B cell (primary cell): Measurements from ENCODE around the gene EXOC6B. TPM values are rescaled to one million over a fixed set of nuclear protein-coding genes. Genes with fewer than 3 reads are reported as not detected.

Experiments used
- ATAC-seq: fragments of 200-7000 bp; cut with Tn5 transposase; one replicate; pipeline ENCODE4 v1.10.0; 2021; ENCODE audit warnings: low read depth, mild to moderate bottlenecking, moderate number of reproducible peaks, moderate library complexity
- CTCF ChIA-PET: fragments of 350-600 bp; sonication (Branson Sonifier 250); formaldehyde crosslinking; loops from one replicate; lab custom pipeline; 2021; ENCODE audit warnings: antibody characterized with exemption, inconsistent platforms; lab: Charles Lee
- POLR2A ChIA-PET: fragments of 350-600 bp; sonication (Branson Sonifier 250); formaldehyde crosslinking; loops from one replicate; lab custom pipeline; 2021; ENCODE audit warnings: antibody characterized with exemption; lab: Charles Lee
- DNase-seq: peaks from one replicate; pipeline ENCODE4 v3.0.0; 2013
- H2AFZ ChIP-seq: 2 replicates; pipeline ENCODE4 v1.6.1; 2012; ENCODE audit warnings: mild to moderate bottlenecking, low read depth, low read length; ENCODE audit not compliant: insufficient read depth, poor library complexity, severe bottlenecking
- H3K27ac ChIP-seq, 2 donors: 1 replicate in 1 of 2; 2 replicates in 1 of 2; pipeline ENCODE4 v1.5.1; 2012 to 2013; ENCODE audit warnings: low read length in 2 of 2, mild to moderate bottlenecking in 2 of 2, moderate library complexity in 1 of 2
- H3K27me3 ChIP-seq, 4 experiments: fragments of 200-600 bp in 1 of 4; sonication (generic) in 1 of 4; replicated peaks in 1 of 4; 1 replicate in 2 of 4; 2 replicates in 2 of 4; pipeline versions ENCODE4 v1.6.1 to v1.7.0; 2013 to 2016; ENCODE audit warnings: low read length in 3 of 4, mild to moderate bottlenecking in 2 of 4, mixed read lengths in 1 of 4, moderate library complexity in 1 of 4; ENCODE audit not compliant: insufficient read depth in 4 of 4, control insufficient read depth in 3 of 4; ENCODE audit errors: control extremely low read depth in 1 of 4
- H3K36me3 ChIP-seq, 2 experiments: replicated peaks in 1 of 2; 1 replicate in 1 of 2; 2 replicates in 1 of 2; pipeline versions ENCODE4 v1.6.1 to v1.7.1; 2013; ENCODE audit warnings: low read length in 1 of 2; ENCODE audit not compliant: insufficient read depth in 2 of 2, control insufficient read depth in 1 of 2; ENCODE audit errors: control extremely low read depth in 1 of 2, extremely low read depth in 1 of 2
- H3K4me1 ChIP-seq, 2 donors: fragments of 200-600 bp in 1 of 2; sonication (generic) in 1 of 2; 1 replicate in 1 of 2; 2 replicates in 1 of 2; pipeline versions ENCODE4 v1.5.1 to v1.6.1; 2013 to 2017; ENCODE audit warnings: low read length in 2 of 2; ENCODE audit not compliant: control insufficient read depth in 2 of 2, insufficient read depth in 2 of 2
- H3K4me2 ChIP-seq: replicated peaks from 2 replicates; pipeline ENCODE3; 2012; ENCODE audit warnings: mild to moderate bottlenecking, low read depth, low read length; ENCODE audit not compliant: poor library complexity, severe bottlenecking
- H3K4me3 ChIP-seq, 5 experiments: fragments of 200-600 bp in 1 of 5; sonication (generic) in 1 of 5; 1 replicate in 3 of 5; 2 replicates in 2 of 5; pipeline versions ENCODE4 v1.5.1 to v1.7.0; 2011 to 2016; ENCODE audit warnings: low read length in 4 of 5, mild to moderate bottlenecking in 4 of 5, low read depth in 2 of 5, control low read depth in 1 of 5, moderate library complexity in 1 of 5; ENCODE audit not compliant: insufficient read depth in 1 of 5; ENCODE audit errors: control extremely low read depth in 1 of 5, extremely low read depth in 1 of 5
- H3K79me2 ChIP-seq: fragments of 200-600 bp; sonication (generic); one replicate; pipeline ENCODE4 v1.6.0; 2016; ENCODE audit warnings: low read length; ENCODE audit not compliant: control insufficient read depth, insufficient read depth
- H3K9ac ChIP-seq: fragments of 200-600 bp; sonication (generic); 2 replicates; pipeline ENCODE4 v1.6.1; 2017; ENCODE audit warnings: mild to moderate bottlenecking, low read length, moderate library complexity
- H3K9me3 ChIP-seq, 3 donors: one replicate each; pipeline versions ENCODE4 v1.6.1 to v1.7.1; 2013; ENCODE audit warnings: low read length in 2 of 3; ENCODE audit not compliant: control insufficient read depth in 2 of 3, insufficient read depth in 1 of 3; ENCODE audit errors: control extremely low read depth in 1 of 3
- H4K20me1 ChIP-seq: 2 replicates; pipeline ENCODE4 v1.6.0; 2012; ENCODE audit warnings: mild to moderate bottlenecking, low read length; ENCODE audit not compliant: insufficient read depth, control insufficient read depth, poor library complexity, severe bottlenecking
- H3K27ac Mint-ChIP-seq: one replicate; pipeline ENCODE4 v1.8.0; 2021; ENCODE audit warnings: mixed read lengths
- H3K27me3 Mint-ChIP-seq: one replicate; pipeline ENCODE4 v1.8.0; 2021; ENCODE audit warnings: mixed read lengths
- H3K4me1 Mint-ChIP-seq: one replicate; pipeline ENCODE4 v1.8.0; 2021; ENCODE audit warnings: mixed read lengths
- H3K4me3 Mint-ChIP-seq: one replicate; pipeline ENCODE4 v1.8.0; 2021; ENCODE audit warnings: mixed read lengths
- H3K9me3 Mint-ChIP-seq: one replicate; pipeline ENCODE4 v1.8.0; 2022; ENCODE audit warnings: mixed read lengths; ENCODE audit not compliant: insufficient read depth
- EZH2 ChIP-seq: IDR thresholded peaks from 2 replicates; pipeline ENCODE4 v1.6.1; 2012; ENCODE audit warnings: borderline replicate concordance, low read depth, mild to moderate bottlenecking, moderate library complexity, low read length; ENCODE audit not compliant: insufficient read depth, poor library complexity, severe bottlenecking
- WGBS: methylation state at CpG from one replicate; pipeline ENCODE4 v1.1.5; 2013; ENCODE audit warnings: missing lambda C conversion rate; ENCODE audit not compliant: insufficient coverage; 5-methylcytosine and 5-hydroxymethylcytosine counted together
- intact Hi-C: fragments of 100-400 bp; cut with micrococcal nuclease; formaldehyde crosslinking; loops from one replicate; pipeline ENCODE4 v1.10.0; 2022
- polyA plus RNA-seq: library from polyadenylated mRNA; depleted of rRNA; stranded (reverse); fragments of >200 nt; gene quantifications from 2 replicates; pipeline ENCODE4 v1.2.3, GENCODE V29; 2012
- total RNA-seq, 2 donors: library from RNA; stranded (reverse); fragments of 120-200 nt in 1 of 2; gene quantifications; 1 replicate in 1 of 2; 2 replicates in 1 of 2; pipeline versions ENCODE4 v1.2.3 to v1.2.4, GENCODE V29; 2013 to 2022
- TF ChIP-seq, protein P1 (sequence below): fragments of 200-600 bp; IDR thresholded peaks from one replicate; pipeline ENCODE4 v1.8.0; 2022; ENCODE audit warnings: antibody characterized with exemption, mild to moderate bottlenecking

EXOC6B gene
- total and polyA plus RNA-seq, 2 donors (not counting 1 experiment from before 2014, with no cell fraction given): 4.8 to 22.6 TPM

DNA sequence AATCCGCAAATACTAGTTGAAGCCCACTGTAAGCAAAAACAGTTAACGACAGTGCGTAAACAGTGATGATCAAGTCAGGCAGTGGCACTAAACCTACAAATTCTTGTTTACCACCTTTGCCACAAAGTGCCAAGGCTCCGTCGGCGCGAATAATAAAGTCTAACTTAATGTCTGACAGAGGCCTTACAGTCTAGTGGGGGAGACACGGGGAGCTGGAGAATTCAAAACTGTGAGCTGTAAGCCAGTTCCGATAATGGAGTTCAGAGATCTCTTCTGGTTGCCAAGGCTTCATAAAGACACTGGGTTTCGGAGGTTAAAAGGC lies 284 bp upstream of the EXOC6B start:
- peak overlapping the region; percentile 53 to 81 (median 70) for H3K4me3 ChIP-seq
- no peak for TF ChIP-seq EZH2
- TF ChIP-seq, protein P1, sequence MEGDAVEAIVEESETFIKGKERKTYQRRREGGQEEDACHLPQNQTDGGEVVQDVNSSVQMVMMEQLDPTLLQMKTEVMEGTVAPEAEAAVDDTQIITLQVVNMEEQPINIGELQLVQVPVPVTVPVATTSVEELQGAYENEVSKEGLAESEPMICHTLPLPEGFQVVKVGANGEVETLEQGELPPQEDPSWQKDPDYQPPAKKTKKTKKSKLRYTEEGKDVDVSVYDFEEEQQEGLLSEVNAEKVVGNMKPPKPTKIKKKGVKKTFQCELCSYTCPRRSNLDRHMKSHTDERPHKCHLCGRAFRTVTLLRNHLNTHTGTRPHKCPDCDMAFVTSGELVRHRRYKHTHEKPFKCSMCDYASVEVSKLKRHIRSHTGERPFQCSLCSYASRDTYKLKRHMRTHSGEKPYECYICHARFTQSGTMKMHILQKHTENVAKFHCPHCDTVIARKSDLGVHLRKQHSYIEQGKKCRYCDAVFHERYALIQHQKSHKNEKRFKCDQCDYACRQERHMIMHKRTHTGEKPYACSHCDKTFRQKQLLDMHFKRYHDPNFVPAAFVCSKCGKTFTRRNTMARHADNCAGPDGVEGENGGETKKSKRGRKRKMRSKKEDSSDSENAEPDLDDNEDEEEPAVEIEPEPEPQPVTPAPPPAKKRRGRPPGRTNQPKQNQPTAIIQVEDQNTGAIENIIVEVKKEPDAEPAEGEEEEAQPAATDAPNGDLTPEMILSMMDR: no peak
- Mint-ChIP-seq H3K4me1 (peaks cover 25% of the 10 kb centered on the region), H3K9me3 (no peaks in the 10 kb centered on the region), H3K4me3 (peak overlapping the region; percentile 93), H3K27ac (peak overlapping the region; percentile 80), H3K27me3 (peaks cover 23% of the 10 kb centered on the region)
- H3K9ac ChIP-seq: peak overlapping the region; percentile 81
- peak overlapping the region; percentile 80 for H3K4me2 ChIP-seq
- WGBS: 73% methylated on average over 10 of the region's 10 CpGs
- H3K27me3 ChIP-seq: peaks cover 0 to 10% (median 2%) of the 10 kb centered on the region in 4 experiments
- no peaks in the 10 kb centered on the region for H3K9me3 ChIP-seq
- no peaks in the 10 kb centered on the region for H4K20me1 ChIP-seq
- H3K36me3 ChIP-seq: no peaks in the 10 kb centered on the region
- no peak overlapping the region for H3K27ac ChIP-seq
- intact Hi-C loops: loop anchor here (10.0 kb wide), 1 partner anchor 51 kb away; no protein-coding TSS in a partner anchor
- no peak for DNase-seq
- peaks cover 5% of the 10 kb centered on the region for H3K79me2 ChIP-seq
- ChIA-PET CTCF (no interaction called here), POLR2A (no interaction called here)
- H2AFZ ChIP-seq: peak overlapping the region; percentile 88
- no peak for ATAC-seq
- peaks cover 13 to 14% of the 10 kb centered on the region in 2 donors for H3K4me1 ChIP-seq

- Histone ChIP-seq H3K9ac (no peak overlapping the region), H3K79me2 (peaks cover 8% of the 10 kb centered on the region), H3K4me2 (peak overlapping the region; percentile 80), H3K27ac (no peak overlapping the region), H3K4me3 (no peak overlapping the region), H3K27me3 (peaks cover 0 to 6% (median 0%) of the 10 kb centered on the region in 4 experiments), H4K20me1 (no peaks in the 10 kb centered on the region), H3K4me1 (peaks cover 13 to 14% of the 10 kb centered on the region in 2 donors), H3K9me3 (no peaks in the 10 kb centered on the region), H3K36me3 (no peaks in the 10 kb centered on the region), H2AFZ (peak overlapping the region; percentile 88)
- peaks cover 7% of the 10 kb centered on the region for H3K27me3 Mint-ChIP-seq
- intact Hi-C loops: loop anchor here (10.0 kb wide), 1 partner anchor 50 kb away; no protein-coding TSS in a partner anchor
- peak overlapping the region; percentile 93 for H3K4me3 Mint-ChIP-seq
- DNase-seq (no peak), ATAC-seq (no peak)
- H3K27ac Mint-ChIP-seq: no peak overlapping the region
- H3K9me3 Mint-ChIP-seq: no peaks in the 10 kb centered on the region
- WGBS: no CpG with 5 or more reads among the region's 4 CpGs
- ChIA-PET POLR2A (no interaction called here), CTCF (interaction anchor here (0.5 to 1.5 kb wide), 3 partner anchors 12 to 37 kb away, joined by 3 read pairs; no protein-coding TSS in a partner anchor)
- H3K4me1 Mint-ChIP-seq: peaks cover 25% of the 10 kb centered on the region
- TF ChIP-seq EZH2: no peak
These were observed 1.5 kb downstream of the EXOC6B start for GRCh38 chr2:72824224-72824842.
